Stomach (tissue), 9 donors: ENCODE data around the gene PUS1. TPM values are rescaled to one million over a fixed set of nuclear protein-coding genes. Genes with fewer than 3 reads are reported as not detected.

Experiments
- DNase-seq, 2 donors: peaks; one replicate each; pipeline versions ENCODE4 v3.0.0 to v3.0.0-alpha.2; 2013 to 2019
- H3K27ac ChIP-seq, 5 donors: fragments of 200-600 bp in 4 of 5; sonication (generic) in 4 of 5; one replicate each; pipeline ENCODE4 v1.5.1; 2013 to 2019; ENCODE audit warnings: mild to moderate bottlenecking in 1 of 5, moderate library complexity in 1 of 5
- H3K27me3 ChIP-seq, 3 donors: fragments of 200-600 bp; sonication (generic); one replicate each; pipeline ENCODE4 v1.5.1; 2017 to 2019; ENCODE audit warnings: mixed run types in 1 of 3
- H3K36me3 ChIP-seq, 4 donors: fragments of 200-600 bp; sonication (generic); 1 replicate in 3 of 4; 2 replicates in 1 of 4; pipeline ENCODE4 v1.5.1; 2016 to 2019
- H3K4me1 ChIP-seq, 4 donors: fragments of 200-600 bp; sonication (generic); one replicate each; pipeline ENCODE4 v1.5.1; 2016 to 2019
- H3K4me3 ChIP-seq, 4 donors: fragments of 200-600 bp; sonication (generic) in 3 of 4; one replicate each; pipeline ENCODE4 v1.5.1; 2016 to 2019; ENCODE audit warnings: mild to moderate bottlenecking in 1 of 4
- H3K9me3 ChIP-seq, 4 donors: fragments of 200-600 bp; sonication (generic); one replicate each; pipeline ENCODE4 v1.5.1; 2016 to 2019
- EP300 ChIP-seq: sonication (generic); formaldehyde crosslinking; IDR thresholded peaks from one replicate; pipeline ENCODE4 v1.6.1; 2017; ENCODE audit warnings: antibody characterized with exemption
- POLR2A ChIP-seq, 4 donors: fragments of 450-650 bp; IDR thresholded peaks; one replicate each; pipeline ENCODE4 v1.6.1; 2016; ENCODE audit warnings: antibody characterized with exemption in 4 of 4, control low read depth in 2 of 4, mild to moderate bottlenecking in 1 of 4, moderate library complexity in 1 of 4
- POLR2AphosphoS5 ChIP-seq, 3 donors: sonication (generic); formaldehyde crosslinking; IDR thresholded peaks; one replicate each; pipeline ENCODE4 v1.6.1; 2016; ENCODE audit warnings: antibody characterized with exemption in 3 of 3
- WGBS, 5 donors: extraction: QIAGEN DNeasy Blood & Tissue Kit in 3 of 5; methylation state at CpG; one replicate each; pipeline versions ENCODE4 v1.1.5 to v1.1.7; 2013 to 2018; 5-methylcytosine and 5-hydroxymethylcytosine counted together
- intact Hi-C: fragments of 100-400 bp; cut with DNase I; formaldehyde crosslinking; loops from one replicate; pipeline ENCODE4 v1.15.1; 2023; ENCODE audit warnings: low total_unique reads
- polyA plus RNA-seq, 3 donors: library from polyadenylated mRNA; stranded (reverse); fragments of 200-250 nt; gene quantifications; one replicate each; pipeline ENCODE4 v1.2.3, GENCODE V29; 2013
- total RNA-seq, 5 donors: library from RNA; depleted of rRNA; stranded (reverse); fragments of >200 nt; gene quantifications; one replicate each; pipeline versions ENCODE4 v1.1.0 to v1.2.3, GENCODE V29; 2014 to 2016
- TF ChIP-seq, protein P1 (sequence below), 7 experiments: fragments of 450-650 bp in 4 of 7; fragments of 200-600 bp in 3 of 7; sonication (generic) in 3 of 7; IDR thresholded peaks; one replicate each; pipeline ENCODE4 v1.5.1; 2016 to 2019; ENCODE audit warnings: antibody characterized with exemption in 7 of 7, control low read depth in 2 of 7, mild to moderate bottlenecking in 1 of 7
- donor health status: healthy with polysubstance abuse.
- donor health status: Bipolar disorder and iron deficiency.
- donor health status: healthy.

Gene PUS1
- total and polyA plus RNA-seq, 8 donors = 3.1 to 26.3 (median 12.5) TPM

DNA sequence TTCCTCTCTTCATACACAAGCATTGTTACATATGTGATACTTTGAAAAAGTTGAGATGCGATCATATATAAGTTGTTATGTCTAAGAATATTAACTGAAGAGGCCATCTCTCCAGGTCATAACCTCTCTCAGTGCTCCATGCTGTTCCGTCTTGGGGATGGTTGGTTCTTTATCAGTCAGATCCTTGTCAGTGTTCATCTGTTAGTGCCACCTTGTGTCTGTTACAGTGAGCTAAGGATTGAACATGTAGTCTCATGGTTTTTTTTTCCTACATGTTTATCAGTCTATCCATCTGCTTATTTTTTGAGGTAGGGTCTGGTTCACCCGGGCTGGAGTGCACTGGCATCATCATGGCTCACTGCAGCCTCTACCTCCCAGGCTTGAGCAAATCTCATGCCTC, 51.2 kb downstream of the PUS1 start:
- Histone ChIP-seq H3K4me1 (no peaks in the 10 kb centered on the region), H3K27me3 (no peaks in the 10 kb centered on the region), H3K36me3 (peaks cover 26 to 65% (median 64%) of the 10 kb centered on the region in 4 donors), H3K9me3 (no peaks in the 10 kb centered on the region), H3K27ac (no peak overlapping the region), H3K4me3 (no peak overlapping the region)
- 71 to 83% (median 75%) methylated on average over 3 of the region's 3 CpGs for WGBS, 5 donors
- TF ChIP-seq POLR2A (IDR thresholded peaks at IDR 0.05) = no peak
- no peak for TF ChIP-seq EP300
- TF ChIP-seq, protein P1, sequence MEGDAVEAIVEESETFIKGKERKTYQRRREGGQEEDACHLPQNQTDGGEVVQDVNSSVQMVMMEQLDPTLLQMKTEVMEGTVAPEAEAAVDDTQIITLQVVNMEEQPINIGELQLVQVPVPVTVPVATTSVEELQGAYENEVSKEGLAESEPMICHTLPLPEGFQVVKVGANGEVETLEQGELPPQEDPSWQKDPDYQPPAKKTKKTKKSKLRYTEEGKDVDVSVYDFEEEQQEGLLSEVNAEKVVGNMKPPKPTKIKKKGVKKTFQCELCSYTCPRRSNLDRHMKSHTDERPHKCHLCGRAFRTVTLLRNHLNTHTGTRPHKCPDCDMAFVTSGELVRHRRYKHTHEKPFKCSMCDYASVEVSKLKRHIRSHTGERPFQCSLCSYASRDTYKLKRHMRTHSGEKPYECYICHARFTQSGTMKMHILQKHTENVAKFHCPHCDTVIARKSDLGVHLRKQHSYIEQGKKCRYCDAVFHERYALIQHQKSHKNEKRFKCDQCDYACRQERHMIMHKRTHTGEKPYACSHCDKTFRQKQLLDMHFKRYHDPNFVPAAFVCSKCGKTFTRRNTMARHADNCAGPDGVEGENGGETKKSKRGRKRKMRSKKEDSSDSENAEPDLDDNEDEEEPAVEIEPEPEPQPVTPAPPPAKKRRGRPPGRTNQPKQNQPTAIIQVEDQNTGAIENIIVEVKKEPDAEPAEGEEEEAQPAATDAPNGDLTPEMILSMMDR (IDR thresholded peaks at IDR 0.05) = no peak
- no peak for TF ChIP-seq POLR2AphosphoS5 (IDR thresholded peaks at IDR 0.05)
- intact Hi-C loops = no loop called here
- DNase-seq = no peak

DNA sequence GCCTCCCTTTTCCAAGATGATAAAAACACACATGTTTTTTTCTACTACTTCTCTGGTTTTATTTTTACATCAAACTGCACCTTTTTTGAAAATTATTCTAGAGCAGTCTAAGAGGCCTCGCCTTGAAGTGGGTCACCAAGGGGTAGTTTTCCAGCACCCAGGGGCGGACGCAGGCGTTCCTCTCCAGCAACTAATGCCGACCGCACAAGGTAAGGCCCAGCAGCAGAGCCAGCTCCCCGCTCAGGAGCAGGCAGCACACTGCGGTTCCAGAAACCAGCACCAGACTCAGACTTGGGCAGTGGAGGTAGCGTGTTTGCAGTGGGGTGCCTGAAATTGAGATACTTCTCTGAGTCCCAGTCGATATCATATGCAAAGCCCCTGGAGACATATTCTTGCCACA, 52.3 kb downstream of the PUS1 start:
- no peak for DNase-seq
- H3K36me3 ChIP-seq = peaks cover 29 to 77% (median 75%) of the 10 kb centered on the region in 4 donors
- 94 to 100% (median 97%) methylated on average over 10 of the region's 10 CpGs for WGBS, 5 donors
- H3K27ac ChIP-seq = no peak overlapping the region
- TF ChIP-seq POLR2A (IDR thresholded peaks at IDR 0.05) (no peak), EP300 (no peak), POLR2AphosphoS5 (IDR thresholded peaks at IDR 0.05) (no peak)
- TF ChIP-seq, protein P1 (IDR thresholded peaks at IDR 0.05) = no peak
- intact Hi-C loops = no loop called here
- no peaks in the 10 kb centered on the region for H3K9me3 ChIP-seq
- H3K27me3 ChIP-seq = no peaks in the 10 kb centered on the region
- no peak overlapping the region for H3K4me3 ChIP-seq
- H3K4me1 ChIP-seq = no peaks in the 10 kb centered on the region

DNA sequence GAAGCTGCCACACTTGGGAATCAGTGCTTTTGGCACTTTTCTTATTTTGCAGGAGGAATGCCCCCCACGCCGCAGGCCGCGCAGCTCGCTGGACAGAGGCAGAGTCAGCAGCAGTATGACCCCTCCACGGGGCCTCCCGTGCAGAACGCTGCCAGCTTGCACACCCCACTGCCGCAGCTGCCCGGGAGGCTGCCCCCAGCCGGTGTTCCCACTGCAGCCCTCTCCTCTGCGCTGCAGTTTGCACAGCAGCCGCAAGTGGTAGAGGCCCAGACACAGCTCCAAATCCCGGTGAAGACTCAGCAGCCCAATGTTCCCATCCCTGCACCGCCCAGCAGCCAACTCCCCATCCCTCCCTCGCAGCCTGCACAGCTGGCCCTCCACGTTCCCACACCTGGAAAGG, 53.0 kb downstream of the PUS1 start:
- H3K36me3 ChIP-seq = peaks cover 36 to 83% (median 82%) of the 10 kb centered on the region in 4 donors
- no peak overlapping the region for H3K4me3 ChIP-seq
- no peak overlapping the region for H3K27ac ChIP-seq
- no peaks in the 10 kb centered on the region for H3K27me3 ChIP-seq
- TF ChIP-seq POLR2A (IDR thresholded peaks at IDR 0.05) (no peak), POLR2AphosphoS5 (IDR thresholded peaks at IDR 0.05) (no peak), EP300 (no peak)
- TF ChIP-seq, protein P1 (IDR thresholded peaks at IDR 0.05) = no peak
- no peaks in the 10 kb centered on the region for H3K9me3 ChIP-seq
- WGBS, 5 donors = 96 to 99% (median 97%) methylated on average over 13 to 17 of the region's 17 CpGs
- intact Hi-C loops = no loop called here
- peaks cover 0 to 3% (median 0%) of the 10 kb centered on the region in 4 donors for H3K4me1 ChIP-seq
- DNase-seq = no peak

DNA sequence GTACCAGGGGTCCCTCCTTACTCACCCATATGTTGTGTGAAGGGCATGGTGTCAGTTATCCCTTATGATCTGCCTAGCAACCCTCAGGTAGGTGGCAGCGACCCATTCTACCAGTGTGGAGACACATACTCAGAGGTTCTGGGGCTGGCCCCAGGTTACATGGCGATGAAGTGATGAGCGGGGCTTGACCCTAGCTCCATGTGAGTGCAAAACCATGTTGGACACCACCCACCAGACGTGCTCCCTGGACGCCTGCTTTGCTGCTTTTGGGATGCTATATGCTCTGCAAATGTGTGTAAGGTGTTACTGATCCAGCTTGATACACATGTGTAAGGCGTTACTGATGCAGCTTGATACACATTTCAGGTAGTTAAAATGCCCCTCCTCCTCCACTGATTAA, 54.0 kb downstream of the PUS1 start:
- Histone ChIP-seq H3K4me1 (peaks cover 0 to 3% (median 0%) of the 10 kb centered on the region in 4 donors), H3K36me3 (peaks cover 43 to 91% (median 89%) of the 10 kb centered on the region in 4 donors), H3K4me3 (no peak overlapping the region), H3K27me3 (no peaks in the 10 kb centered on the region), H3K27ac (no peak overlapping the region), H3K9me3 (no peaks in the 10 kb centered on the region)
- TF ChIP-seq, protein P1 (IDR thresholded peaks at IDR 0.05) = no peak
- no peak for TF ChIP-seq POLR2A (IDR thresholded peaks at IDR 0.05)
- no peak for TF ChIP-seq EP300
- no peak for TF ChIP-seq POLR2AphosphoS5 (IDR thresholded peaks at IDR 0.05)
- 89 to 99% (median 94%) methylated on average over 6 of the region's 6 CpGs for WGBS, 5 donors
- no peak for DNase-seq
- intact Hi-C loops = no loop called here
